ENCODE results near the gene SLC25A38. TPM values are rescaled to one million over a fixed set of nuclear protein-coding genes. Genes with fewer than 3 reads are reported as not detected.

SLC25A38 gene
- total RNA-seq: 10 to 100 TPM; 13.6 to 30.6 (median 20.9) TPM
- polyA plus RNA-seq: 10 to 100 TPM; 14.0 to 34.8 TPM
- long read RNA-seq, donor 1, transcript SLC25A38-201 (7 exons, 2,147 nt): major isoform, 28 of 35 reads
- long read RNA-seq, donor 1, partial matches to known transcripts: 1 of 35 reads
- long read RNA-seq, donor 1, other reads (novel, unspliced or antisense): 6 of 35 reads
- long read RNA-seq, donor 2, transcript SLC25A38-201 (7 exons, 2,147 nt): major isoform, 90 of 116 reads
- long read RNA-seq, donor 2, partial matches to known transcripts: 2 of 116 reads
- long read RNA-seq, donor 2, other reads (novel, unspliced or antisense): 24 of 116 reads
- long read RNA-seq, donor 3, transcript SLC25A38-201 (7 exons, 2,147 nt): major isoform, 25 of 29 reads
- long read RNA-seq, donor 3, partial matches to known transcripts: 4 of 29 reads
- long read RNA-seq, donor 3, other reads (novel, unspliced or antisense): 0 of 29 reads

DNA sequence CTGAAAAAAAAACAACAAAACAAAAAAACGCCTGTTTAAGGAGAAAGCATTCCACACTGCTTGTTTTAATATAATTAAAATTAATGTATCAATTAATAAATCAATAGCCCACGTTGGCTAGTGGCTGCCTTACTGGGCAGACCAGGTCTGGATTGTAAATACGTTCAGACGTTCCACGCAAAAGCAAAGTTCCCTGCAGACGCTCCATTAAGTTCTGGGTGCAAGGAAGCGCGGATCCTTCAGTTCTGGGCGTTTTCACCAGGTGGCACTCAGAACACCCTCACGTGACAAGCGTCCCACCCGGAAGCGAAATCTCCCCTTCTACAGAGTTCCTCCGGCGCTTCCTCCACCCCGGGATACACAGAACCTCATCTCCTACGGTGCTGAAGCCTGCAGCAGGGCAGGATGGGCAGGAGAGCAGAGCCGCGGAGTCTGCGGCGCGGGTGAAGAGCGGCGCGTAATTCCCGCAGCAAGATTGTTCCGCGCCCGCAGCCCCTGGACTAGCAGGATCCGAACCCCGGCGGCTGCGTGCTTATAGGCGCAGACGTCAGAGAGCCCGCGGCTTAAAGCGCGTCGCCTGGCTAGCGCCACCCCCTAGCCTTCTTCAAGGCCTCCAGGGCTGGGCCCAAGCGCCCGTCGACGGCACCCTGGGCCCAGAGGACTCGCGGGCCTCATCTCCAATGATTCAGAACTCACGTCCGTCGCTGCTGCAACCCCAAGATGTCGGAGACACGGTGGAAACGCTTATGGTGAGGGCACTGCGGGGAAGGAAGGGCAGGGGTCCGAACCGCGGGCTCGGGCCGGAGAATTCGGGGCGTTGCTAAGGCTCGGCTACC lies at the start of gene SLC25A38:
Gene SLC25A38 (plus strand): TSS at position 326 of the 836 bp plus-strand sequence. CDS start 355 bp downstream, at position 681.
- TF ChIP-seq CTCF (IDR thresholded peaks at IDR 0.05) (peak in 7 of 12 donors; percentile 8 to 53 (median 26)), POLR2A (IDR thresholded peaks at IDR 0.05) (no peak)
- H3K4me3 ChIP-seq: peak within 1 kb of the TSS; percentile 67 to 96 (median 80)
- peak within 1 kb of the TSS; percentile 51 to 97 (median 90) for H3K27ac ChIP-seq
- H3K4me1 ChIP-seq: peaks cover 0 to 43% (median 21%) of the 10 kb centered on the region in 12 donors
- no peaks in the 10 kb centered on the region for H3K9me3 ChIP-seq
- no peaks in the 10 kb centered on the region for H3K27me3 ChIP-seq
- intact Hi-C loops (cut with DNase I): loop anchor here in 4 of 10 donors (10.0 kb wide), 3 partner anchors 198 to 278 kb away; partner anchors contain the start of genes GORASP1 (in 2 of the 4) and TTC21A (in 2 of the 4)
- WGBS, 4 donors: 0 to 1% (median 0%) methylated on average over 40 to 62 of the region's 62 CpGs
- H3K36me3 ChIP-seq: no peaks in the 10 kb centered on the region
- ATAC-seq (peak; percentile 62 to 83 (median 79)), DNase-seq (peak; percentile 69 to 85 (median 80))

GRCh38 chr3:39333607-39334006 lies 49.6 kb upstream of the SLC25A38 start:
- no peak overlapping the region for H3K4me3 ChIP-seq
- H3K9me3 ChIP-seq: no peaks in the 10 kb centered on the region
- DNase-seq (no peak), ATAC-seq (no peak)
- intact Hi-C loops (cut with DNase I): no loop called here
- H3K36me3 ChIP-seq: no peaks in the 10 kb centered on the region
- no peak for TF ChIP-seq CTCF (IDR thresholded peaks at IDR 0.05)
- TF ChIP-seq POLR2A (IDR thresholded peaks at IDR 0.05): no peak
- no peak overlapping the region for H3K27ac ChIP-seq
- peaks cover 0 to 4% (median 0%) of the 10 kb centered on the region in 9 donors for H3K27me3 ChIP-seq
- no peaks in the 10 kb centered on the region for H3K4me1 ChIP-seq

DNA sequence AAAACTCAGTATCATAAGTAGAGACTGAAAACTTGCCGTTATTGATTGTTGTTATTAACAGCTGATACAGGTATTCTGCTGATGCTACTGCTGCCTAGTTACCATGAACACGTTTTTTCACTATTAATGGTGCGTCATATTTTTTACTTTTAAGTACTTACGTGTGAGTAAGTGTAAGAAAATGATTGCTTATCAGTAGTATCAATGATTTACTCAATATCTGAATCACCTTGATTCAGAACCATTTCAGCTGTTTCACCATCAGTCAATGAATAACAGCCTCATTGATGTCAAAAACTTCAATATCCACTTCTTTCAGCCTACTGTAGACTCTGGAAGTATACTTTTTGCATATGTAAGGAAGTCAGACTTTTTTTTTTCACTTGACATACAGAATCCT lies 49.0 kb upstream of the SLC25A38 start:
- H3K36me3 ChIP-seq: no peaks in the 10 kb centered on the region
- no peak for TF ChIP-seq CTCF (IDR thresholded peaks at IDR 0.05)
- TF ChIP-seq POLR2A (IDR thresholded peaks at IDR 0.05): no peak
- peaks cover 0 to 8% (median 0%) of the 10 kb centered on the region in 9 donors for H3K27me3 ChIP-seq
- H3K4me1 ChIP-seq: no peaks in the 10 kb centered on the region
- H3K27ac ChIP-seq: no peak overlapping the region
- ATAC-seq (no peak), DNase-seq (no peak)
- H3K4me3 ChIP-seq: no peak overlapping the region
- no peaks in the 10 kb centered on the region for H3K9me3 ChIP-seq
- 80 to 87% (median 83%) methylated on average over 4 of the region's 4 CpGs for WGBS, 4 donors
- intact Hi-C loops (cut with DNase I): no loop called here

- Histone ChIP-seq H3K27me3 (peaks cover 0 to 14% (median 0%) of the 10 kb centered on the region in 9 donors), H3K36me3 (no peaks in the 10 kb centered on the region), H3K27ac (no peak overlapping the region), H3K9me3 (no peaks in the 10 kb centered on the region), H3K4me1 (no peaks in the 10 kb centered on the region), H3K4me3 (no peak overlapping the region)
- DNase-seq: no peak
- 74 to 85% (median 81%) methylated on average over 1 of the region's 1 CpG for WGBS, 4 donors
- ATAC-seq: no peak
- no peak for TF ChIP-seq CTCF (IDR thresholded peaks at IDR 0.05)
- TF ChIP-seq POLR2A (IDR thresholded peaks at IDR 0.05): no peak
- intact Hi-C loops (cut with DNase I): no loop called here
These were observed 45.0 kb upstream of the SLC25A38 start for GRCh38 chr3:39338201-39338600.
